ENCODE data around the gene EVPL.
"Not testable (repeated sequence)": the region's sequence is repeated elsewhere in the genome, so short reads cannot be mapped to it uniquely, and the experiment has no call there.

Gene EVPL

DNA sequence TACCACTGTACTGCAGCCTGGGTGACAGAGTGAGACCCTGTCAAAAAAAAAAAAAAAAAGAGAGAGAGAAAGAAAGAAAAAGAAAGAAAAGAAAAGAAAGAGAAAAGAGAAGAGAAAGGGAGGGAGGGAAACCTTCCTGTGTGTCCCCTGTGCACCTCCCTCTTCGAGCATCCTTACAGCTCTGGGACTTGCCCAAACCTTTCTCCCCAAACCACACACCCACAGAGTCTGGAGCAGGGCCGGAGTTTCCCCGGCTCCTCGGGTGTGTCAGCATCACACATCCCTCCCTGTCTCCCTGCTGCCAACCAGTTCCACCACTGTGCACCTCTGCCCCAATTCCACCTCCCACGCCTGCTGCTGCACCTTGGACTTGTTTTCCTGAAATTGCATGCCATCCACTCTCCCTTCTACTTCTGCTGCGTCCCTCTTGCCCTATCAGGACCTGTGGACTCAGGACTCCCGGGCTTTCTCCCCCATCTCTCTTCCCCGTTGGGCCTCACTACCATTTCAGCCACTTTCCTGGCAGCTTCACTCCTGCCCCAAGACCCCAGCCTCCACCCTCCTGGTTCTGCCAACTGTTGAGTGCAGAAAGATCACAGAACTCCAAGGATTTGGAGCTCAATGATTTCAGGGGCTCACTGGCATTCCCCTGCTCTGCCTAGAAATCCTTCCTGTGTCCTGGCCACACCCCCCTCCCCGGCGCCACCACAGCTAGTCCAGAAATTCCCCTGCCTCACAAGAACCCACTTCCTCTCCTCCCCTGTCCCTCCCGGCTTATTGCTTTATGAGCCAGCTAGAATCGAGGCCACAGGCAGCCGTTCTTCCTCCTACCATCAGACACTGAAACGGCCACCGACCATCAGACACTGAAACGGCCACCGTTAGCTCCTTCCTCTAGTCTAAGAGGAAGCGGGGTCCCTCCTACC is 30.2 kb downstream of the EVPL start:
- no peak for DNase-seq

DNA sequence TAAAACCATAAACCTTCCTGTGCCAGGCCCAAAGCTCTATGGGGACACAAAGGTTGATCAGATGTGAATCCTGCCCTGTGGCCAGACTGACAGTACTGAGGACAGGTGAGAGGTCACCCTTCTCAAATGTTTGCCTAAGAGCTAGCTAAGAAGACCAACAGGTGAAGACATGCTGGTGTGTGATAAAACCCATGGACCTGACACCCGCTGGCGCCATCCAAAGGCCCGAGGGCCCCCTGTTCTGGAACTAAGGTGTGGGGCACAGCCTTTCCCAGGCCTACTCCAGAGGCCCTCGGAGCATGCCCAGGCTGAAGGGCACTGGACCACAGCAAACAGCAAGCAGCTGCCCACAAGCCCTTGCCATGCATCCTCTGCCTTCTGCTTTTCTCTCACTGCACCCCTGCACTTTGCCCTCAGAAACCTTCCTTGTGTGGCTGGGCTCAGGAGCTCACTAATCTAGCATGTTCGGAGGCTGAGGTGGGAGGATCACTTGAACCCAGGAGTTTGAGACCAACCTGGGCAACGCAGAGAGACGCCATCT is 31.7 kb downstream of the EVPL start:
- no peak for DNase-seq

DNA sequence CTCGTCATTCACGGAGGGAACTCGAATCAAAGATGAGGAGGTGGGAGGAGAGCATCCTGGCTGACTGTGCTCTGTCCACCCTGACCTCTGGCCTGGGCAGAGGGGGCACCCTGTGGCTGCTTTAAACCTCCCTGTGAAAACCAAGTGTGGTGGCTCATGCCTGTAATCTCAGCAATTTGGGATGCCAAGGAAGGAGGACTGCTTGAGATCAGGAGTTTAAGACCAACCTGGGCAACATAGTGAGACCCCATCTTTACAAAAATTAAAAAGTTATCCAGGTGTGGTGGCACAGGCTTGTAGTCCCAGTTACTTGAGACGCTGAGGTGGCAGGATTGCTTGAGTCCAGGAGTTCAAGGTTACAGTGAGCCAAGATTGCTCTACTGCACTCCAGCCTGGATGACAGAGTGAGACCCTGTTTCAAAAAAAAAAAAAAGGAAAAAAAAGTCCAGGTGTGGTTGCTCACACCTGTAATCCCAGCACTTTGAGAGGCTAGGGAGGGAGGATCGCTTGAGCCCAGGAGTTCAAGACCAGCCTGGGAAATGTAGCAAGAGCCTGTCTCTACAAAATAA is 32.2 kb downstream of the EVPL start:
- no peak for DNase-seq

DNA sequence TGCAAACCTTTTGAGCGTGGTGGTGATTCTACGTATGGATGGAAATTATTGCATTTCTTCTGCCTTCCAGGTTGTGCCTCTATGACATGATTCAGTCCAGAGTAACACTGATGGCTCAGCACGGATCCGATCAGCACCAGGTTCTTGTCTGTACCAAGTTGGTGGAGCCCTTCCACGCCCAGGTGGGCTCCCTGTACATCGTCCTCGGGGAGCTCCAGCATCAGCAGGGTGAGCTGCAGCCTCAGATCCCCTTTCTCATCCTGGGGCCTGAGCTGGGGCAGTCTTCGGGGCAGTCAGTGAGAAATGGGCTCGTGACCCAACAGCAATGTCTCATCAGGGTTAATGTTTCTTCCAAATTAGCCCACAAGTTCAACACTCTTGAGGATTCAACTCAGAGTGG is 35.7 kb downstream of the EVPL start:
- DNase-seq = no peak

DNA sequence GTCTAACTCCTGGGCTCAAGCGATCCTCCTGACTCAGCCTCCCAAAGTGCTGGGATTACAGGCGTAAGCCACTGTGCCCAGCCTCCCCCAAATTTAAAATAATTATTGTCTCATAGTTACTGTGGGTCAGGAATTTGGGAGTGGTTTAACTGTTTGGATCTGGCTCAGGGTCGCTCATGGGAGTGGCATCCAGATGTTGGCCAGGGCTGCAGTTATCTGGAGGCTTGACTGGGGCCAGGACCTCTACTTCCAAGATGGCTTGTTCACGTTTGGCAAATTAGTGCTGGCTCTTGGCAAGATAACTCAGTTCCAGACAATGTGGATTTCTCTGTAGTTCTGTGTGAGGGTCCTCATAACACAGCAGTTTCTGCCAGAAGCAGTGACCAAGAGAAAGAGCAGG is 40.1 kb downstream of the EVPL start:
- DNase-seq = no peak

DNA sequence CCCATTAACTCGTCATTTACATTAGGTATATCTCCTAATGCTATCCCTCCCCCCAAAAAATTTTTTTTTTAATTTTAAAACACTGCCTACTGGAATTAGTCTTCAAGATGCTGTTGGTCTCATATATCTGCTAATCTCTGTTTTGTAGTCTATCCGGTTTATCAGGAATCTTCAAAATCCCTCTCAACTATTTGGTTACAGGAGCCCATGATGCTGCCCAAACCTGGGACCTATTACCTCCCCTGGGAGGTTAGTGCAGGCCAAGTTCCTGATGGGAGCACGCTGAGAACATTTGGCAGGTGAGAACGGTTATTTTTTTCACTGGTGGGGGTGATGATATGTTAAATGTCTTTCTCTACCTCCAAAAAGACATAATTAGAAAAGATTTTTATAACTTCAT is 41.1 kb downstream of the EVPL start:
- DNase-seq = no peak

DNA sequence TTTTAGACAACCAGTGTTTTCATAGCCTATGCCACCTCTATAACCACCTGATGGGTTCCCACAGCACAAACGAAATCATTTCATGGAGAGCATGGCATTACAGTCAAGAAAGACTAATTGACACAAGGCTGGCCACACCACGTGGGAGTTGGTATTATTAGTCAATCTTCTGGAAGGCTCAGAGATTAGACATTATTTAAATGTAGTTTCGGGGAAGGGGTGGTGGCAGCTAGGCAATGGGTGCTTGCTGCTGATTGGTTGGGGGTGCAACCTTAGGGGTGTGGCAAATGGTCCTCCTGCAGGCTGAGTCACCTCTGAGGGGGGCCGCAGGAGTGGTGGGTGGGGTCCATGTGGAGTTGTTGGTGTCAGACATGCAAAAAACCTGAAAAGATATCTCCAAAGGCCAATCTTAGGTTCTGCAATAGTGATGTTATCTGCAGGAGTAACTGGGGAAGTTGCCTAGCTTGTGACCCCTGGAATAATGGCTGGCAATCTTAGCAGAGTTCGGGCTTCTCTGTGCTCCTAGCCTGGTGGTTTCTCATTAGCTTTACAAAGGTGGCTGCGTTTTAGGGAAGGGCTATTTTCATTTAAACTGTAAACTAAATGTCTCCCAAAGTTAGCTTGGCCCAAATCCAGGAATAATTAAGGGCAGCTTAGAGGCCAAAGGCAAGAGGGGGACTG is 43.5 kb downstream of the EVPL start:
- DNase-seq = no peak

DNA sequence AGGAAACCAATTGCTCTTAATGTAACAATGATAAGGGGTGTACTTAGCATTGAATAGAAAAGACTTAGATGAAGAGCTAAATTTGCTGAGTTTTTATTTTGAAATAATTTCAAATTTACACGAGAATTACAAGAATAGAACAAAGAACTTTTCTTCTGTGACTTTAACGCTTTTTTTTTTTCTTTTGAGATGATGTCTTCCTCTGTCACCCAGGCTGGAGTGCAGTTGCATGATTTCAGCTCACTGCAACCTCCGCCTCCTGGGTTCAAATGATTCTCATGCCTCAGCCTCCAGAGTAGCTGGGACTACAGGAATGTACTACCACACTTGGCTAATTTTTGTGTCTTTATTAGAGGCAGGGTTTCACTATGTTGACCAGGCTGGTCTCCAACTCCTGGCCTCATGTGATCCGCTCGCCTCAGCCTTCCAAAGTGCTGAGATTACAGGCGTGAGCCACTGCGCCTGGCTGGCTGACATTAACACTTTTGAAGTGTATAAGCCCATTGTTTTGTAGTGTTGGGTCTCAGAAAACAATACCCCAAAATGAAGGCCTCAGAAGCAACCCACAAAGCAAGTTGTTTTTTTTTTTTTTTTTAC is 46.0 kb downstream of the EVPL start:
- no peak for DNase-seq

DNA sequence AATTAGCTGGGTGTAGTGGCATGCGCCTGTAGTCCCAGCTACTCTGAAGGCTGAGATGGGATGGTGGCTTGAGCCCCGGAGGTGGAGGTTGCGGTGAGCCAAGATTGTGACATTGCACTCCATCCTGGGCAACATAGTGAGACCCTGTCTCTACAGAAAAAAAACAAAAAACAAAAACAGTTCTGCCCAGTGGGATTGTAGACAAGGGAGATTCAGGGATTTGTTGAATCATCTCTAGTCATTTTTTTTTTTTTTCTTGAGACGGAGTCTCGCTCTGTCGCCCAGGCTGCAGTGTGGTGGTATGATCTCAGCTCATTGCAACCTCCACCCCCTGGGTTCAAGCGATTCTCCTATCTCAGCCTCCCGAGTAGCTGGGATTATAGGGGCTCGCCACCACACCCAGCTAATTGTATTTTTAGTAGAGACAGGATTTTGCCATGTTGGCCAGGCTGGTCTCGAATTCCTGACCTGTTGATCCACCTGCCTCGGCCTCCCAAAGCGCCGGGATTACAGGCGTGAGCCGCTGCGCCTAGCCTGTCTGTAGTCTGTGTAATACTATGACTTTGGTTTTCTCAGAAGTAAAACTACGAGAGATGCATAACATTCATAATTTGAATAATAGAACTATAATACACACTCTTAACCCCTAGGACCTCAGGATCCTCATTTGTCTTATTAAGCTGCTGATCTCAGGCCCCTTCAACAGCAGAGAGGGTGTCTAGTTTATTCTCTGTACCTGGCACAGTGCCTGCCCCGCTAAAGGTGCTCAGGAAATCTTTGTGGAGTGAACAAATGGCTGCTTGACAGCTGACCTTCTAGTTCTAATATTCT is 46.7 kb downstream of the EVPL start:
- DNase-seq = no peak

DNA sequence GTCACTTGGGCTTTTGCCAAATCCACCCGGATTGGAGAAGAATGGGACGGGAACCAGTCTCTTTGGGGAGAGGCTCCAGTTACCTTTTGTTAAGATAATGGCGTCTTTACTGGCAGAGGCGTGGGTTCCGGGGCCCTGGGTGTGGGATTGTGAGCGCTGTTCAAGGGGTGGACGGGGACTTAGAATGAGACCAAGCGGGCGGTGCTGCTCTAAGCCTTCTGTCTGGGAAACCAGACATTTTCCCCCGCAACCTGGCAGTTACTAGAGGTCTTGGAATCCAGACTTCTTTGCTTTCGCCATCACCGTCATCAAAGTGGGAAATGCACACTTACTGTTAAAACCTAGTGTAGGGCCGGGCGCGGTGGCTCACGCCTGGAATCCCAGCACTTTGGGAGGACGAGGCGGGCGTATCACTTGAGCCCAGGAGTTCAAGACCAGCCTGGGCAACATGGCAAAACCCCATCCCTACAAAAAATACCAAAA is 47.4 kb downstream of the EVPL start:
- DNase-seq = no peak

DNA sequence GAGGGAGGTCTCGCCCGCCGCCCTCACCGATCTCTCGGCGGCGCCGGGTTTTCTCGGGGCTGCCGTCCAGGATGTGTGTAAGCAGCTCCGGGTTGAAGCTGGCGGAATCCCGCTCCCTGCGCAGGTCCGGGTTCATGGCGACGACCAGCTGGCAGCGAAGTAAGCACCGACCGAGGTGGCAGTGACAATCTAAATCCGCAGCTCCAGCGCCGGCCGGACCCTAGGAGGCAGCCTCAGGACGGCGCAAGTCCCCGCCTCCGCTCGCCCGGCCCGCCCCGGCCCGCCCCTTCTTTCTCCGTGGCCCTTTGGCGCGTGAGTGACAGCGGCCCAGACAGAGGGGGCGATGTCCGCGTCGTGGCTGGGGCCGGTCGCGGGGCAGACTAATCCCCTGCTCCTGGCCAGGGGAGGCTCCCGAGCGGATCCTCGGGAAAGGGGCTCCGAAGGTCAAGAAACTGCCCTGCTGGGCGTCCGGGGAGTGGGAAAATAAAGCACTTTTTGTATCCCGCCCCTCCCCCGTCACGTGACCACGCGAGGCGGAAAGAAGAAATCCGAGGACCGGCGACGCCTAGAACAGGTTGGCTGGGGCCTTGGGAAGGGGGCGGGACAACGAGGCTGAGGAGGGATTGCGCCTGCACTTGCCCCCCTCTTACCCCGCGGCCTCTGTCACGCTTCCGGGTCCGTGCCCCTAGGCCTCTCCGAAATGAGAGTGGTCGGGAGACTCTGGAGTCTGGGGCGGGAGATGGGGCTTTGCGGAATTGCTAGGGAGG is 48.0 kb downstream of the EVPL start, which contains the start of the genes ACOX1 and TEN1:
TSS of gene ACOX1 (minus strand) at position 229 of the 767 bp plus-strand sequence. CDS start at position 136, 93 bp downstream.
TSS of gene TEN1 (plus strand) at position 303 of the 767 bp plus-strand sequence. CDS start 6,953 bp downstream, outside the sequence.
- peak; percentile 78 for DNase-seq

DNA sequence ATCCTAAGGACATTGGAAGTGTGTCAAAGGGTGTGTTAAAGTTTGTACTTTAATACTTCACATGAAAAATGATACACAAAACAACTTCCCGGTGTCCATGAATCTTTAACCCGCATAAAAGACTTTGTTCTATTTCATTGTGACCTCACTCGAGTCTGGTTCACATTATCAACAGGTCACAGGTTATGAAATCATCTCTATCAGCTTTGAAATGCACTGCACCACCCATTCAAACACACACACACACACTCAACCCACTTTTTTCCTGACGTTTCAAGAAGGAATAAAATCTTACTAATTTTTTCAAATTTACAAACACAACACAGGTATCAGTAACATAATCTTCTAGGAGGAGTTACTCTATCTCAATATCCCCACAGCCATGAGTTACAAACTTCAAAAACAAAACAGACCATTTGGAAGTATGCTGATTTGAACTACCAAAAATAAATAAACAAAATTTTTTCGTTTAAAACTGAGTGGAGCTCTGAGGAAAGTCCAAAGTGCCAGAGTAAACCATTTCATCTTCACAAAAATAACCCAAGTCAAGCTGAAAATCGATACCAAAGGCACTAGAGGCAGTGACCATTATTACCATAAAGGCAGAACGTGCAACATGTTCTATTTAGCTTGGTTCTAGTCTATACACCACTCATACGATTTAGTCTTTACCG is 50.8 kb downstream of the EVPL start:
- DNase-seq = no peak

DNA sequence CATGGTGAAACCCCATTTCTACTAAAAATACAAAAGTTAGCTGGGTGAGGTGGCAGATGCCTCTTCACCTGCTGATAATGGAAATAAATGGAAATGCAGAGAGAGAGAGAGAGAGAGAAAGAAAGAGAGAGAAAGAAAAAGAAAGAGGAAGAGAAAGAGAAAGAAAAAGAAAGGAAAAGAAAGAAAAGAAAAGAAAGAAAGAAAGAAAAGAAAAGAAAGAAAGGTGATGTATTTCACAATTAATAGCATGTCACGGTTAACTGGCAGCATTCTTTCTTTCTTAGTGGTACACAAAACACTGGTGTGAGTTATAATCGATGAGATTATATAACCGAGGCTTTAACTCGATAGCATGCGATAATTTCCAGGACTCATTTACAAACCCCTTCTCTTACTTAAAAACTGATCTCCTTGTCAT is 51.3 kb downstream of the EVPL start:
- no peak for DNase-seq

DNA sequence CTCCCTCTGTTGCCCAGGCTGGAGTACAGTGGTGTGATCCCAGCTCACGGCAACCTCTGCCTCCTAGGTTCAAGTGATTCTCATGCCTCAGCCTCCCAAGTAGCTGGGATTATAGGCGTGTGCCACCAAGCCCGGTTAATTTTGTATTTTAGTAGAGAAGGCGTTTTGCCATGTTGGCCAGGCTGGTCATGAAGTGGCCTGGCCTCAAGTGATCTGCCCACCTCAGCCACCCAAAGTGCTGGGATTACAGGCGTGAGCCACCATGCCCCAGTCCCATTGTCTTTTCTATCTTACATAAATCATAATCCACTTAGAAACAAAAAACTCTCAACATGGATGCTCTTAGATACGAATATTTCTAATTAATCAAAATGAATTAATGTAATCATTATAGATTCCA is 51.9 kb downstream of the EVPL start:
- not testable (repeated sequence) for DNase-seq

DNA sequence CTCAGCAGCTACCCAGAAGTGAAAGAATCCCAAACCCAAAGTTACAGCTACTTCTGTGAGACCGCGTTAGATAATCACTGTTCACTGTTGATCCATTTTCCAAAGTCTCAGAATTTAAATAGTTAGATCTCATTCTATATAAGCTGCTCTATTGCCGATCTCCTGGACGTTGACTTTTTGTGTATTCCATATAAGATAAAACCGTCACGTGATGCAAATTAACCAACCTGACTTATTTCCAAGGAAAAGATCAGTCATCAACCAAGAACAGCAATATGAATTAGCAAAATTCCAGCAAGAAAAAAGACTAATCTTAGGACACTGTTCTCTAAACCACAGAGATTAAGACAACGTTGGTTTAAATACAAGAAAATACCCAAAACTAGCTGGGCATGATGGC is 56.5 kb downstream of the EVPL start:
- no peak for DNase-seq

DNA sequence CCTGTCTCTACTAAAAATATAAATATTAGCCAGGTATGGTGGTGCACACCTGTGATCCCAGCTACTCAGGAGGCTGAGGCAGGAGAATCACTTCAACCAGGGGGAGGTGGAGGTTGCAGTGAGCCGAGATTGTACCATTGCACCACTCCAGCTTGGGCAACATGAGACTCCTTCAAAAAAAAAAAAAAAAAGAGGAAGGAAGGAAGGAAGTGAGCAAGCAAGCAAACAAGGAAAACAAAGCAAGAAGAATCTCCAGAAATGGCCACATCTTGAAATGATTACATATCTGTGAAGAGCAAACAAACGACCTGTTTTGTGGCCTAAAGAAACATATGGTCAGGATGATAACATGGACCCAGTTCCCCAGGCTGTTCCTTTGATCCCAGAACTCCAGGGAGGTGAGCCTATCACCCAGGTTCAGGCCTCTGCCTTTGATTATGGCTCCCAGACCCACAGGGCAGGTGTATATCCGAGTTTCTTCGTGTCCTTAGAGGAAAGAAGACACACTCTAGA is 57.0 kb downstream of the EVPL start:
- no peak for DNase-seq

DNA sequence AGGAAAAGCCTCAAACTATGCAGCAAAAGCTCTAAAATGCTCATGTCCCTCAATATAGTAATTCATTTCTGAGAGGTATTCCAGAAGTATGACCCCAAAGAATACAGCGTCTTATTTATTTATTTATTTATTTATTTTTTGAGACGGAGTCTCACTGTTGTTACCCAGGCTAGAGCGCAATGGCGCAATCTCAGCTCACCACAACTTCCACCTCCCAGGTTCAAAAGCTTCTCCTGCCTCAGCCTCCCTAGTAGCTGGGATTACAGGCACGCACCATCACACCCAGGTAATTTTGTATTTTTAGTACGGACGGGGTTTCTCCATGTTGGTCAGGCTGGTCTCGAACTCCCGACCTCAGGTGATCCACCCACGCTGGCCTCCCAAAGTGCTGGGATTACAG is 58.1 kb downstream of the EVPL start:
- not testable (repeated sequence) for DNase-seq

DNA sequence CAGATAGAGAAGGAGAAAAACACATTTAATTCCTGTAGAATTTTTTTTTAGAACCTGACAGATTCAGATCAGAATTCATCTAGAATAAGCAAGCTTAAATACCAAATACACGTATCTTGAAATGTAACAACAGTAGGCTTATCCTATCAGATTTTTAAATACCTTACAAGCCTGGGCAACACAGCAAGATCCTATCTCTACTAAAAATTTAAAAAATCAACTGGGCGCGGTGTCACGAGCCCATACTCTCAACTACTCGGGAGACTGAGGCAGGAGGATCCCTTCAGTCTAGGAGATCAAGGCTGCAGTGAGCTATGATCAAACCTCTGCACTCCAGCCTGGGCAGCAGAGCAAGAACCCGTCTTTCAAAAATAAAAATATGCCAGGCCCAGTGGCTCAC is 61.6 kb downstream of the EVPL start:
- DNase-seq = no peak

DNA sequence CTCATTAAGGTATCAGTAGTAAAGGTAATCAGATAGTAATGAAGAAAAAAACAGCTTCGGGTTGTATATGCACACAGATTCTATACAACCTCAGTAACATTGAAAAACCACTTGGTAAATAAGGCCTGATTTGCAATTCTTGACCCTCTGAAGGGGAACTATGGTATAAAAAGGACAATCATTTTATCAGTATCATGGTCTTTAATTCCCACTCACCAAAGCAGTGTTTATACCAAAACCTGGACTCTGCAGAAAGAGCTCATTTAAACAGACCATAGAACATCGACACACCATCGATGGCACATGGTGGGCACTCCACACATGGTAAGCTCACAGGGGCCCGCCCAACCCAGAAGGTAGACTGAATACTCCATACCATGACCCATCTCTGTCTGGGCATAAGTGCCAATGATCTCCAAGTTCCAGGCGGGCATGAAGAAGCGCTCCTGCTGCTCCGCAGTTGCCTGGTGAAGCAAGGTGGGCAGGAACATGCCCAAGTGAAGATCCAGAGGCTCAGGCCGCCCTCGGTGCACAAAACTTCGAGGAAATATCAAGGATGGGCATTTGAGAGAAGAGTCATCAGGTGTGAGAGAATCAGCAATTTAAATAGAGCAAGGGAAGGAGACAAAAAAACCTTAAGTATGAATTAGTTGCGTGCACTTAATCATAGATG is 67.1 kb downstream of the EVPL start:
- DNase-seq = no peak

Measured in NCI-H748 treated with DMSO at 0.1 percent for 48 hours (cell line).